Stimulated activated CD8-positive, alpha-beta memory T cell treated with anti-CD3 and anti-CD28 coated beads, Interleukin-4, amount 100 ng/mL, for 4 hours (primary cell): ENCODE data around the gene KRTAP12-4.
"Not testable (repeated sequence)": the region's sequence is repeated elsewhere in the genome, so short reads cannot be mapped to it uniquely, and the experiment has no call there.

ENCODE experiments used
- DNase-seq, 2 donors: peaks; one replicate each; pipeline ENCODE4 v3.0.0-alpha.2; 2020; ENCODE audit warnings: low read depth in 2 of 2, low spot score in 1 of 2

Gene KRTAP12-4

GRCh38 chr21:44687671-44688070 lies 33.2 kb upstream of the KRTAP12-4 start:
- DNase-seq, result no peak

DNA sequence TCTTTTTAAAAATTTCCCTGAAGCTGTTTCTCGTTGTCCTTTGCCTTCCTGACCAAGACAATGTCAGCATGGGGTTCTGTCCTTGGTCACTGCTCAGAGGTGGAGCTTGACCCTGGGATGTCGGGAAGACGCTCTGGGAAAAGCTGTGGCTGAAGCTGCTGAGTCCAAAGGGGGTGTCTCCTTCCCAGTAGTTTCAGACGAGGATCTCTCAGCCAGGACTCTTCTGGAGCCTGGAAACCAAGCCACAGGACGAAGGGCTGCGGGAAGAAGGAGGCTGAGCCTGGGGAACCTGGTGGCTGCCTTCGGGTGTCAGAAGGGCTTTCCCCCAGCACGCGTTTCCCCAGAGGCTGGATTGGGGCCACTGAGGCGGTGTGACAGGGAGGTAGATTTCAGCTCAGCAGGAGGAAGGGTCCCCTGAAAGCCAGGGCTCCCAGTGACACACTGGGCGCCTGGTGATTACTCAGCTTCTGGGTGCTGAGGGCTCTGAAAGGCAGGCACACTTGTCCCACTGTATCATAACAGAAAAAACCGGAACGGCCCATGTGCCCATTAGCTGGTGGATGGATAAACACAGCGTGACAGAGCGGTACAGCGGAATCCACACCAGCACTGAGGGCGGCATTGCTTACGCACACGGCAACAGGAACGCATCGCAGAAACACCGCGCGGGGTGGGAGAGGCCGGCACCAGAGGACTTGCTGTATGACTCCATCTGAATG lies 32.5 kb upstream of the KRTAP12-4 start:
- DNase-seq, result no peak

DNA sequence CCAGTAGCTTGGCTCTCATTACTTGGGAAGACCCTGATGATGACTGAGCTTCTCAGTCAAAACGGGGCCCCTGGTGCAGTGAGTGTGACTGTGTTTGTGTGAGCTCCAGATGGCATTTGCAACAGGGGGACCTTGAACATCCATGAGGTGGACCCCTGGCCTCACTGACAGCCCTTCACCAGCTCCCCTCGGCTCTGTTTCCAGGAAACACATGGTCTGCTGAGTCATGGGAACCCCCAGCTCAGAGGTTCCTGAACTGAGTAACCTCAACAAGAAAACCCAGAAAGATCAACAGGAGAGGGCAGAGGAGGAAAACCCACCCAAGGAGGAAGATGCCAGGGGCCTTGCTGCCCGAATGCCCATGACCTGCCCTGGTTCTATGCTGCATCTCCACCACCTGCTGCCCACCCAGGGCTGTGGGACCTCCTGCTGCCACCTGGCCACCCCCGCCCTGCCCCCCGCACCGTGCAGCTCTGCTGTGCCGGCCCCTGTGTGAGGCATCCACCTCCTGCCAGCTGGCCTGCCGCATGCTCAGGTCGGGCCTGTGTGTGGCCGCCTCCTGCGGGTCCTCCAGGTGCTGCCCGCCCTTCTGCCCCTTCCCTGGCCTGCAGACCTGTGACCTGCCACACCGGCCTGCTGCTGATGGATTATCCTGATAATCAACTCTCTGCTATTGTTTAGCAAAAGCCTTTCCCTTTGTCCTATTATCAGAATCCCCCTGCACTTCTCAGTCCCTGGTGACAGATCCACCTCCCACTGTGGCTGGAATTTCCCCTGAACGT lies 31.7 kb upstream of the KRTAP12-4 start:
- DNase-seq, result no peak

GRCh38 chr21:44685050-44685449 lies 30.6 kb upstream of the KRTAP12-4 start:
- not testable (repeated sequence) for DNase-seq

DNA sequence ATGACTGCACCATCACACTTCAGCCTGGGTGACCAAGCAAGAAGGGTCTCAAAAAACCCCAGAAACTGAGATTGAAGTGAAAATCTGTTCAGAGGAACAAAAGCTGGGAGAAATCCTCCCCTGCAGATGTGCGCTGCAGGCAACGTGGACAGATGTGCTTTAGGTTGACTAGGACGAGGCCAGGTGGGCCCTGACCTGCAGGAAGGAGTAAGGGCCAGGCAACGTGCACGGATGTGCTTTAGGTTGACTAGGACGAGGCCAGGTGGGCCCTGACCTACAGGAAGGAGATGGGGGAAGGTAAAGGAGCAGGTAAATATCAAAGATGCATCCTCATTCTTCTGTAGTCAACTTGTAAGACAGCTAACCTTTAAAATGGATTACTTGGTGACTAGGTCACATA lies 30.0 kb upstream of the KRTAP12-4 start:
- DNase-seq, result no peak

DNA sequence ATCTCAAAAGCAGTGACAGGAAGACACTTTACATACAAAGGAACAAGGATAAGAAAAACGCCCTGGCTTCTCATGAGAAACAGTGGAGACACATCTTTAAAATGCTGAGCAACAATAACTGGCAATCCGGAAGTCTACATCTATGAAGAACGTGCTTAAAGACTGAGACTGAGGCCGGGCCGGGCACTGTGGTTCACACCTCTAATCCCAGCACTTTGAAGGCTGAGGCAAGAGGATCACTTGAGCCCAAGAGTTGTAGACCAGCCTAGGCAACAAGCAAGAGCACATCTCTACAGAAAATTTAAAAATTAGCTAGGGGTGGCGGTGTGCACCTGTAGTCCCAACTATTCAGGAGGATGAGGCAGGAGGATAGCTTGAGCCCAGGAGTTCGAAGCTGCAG lies 29.6 kb upstream of the KRTAP12-4 start:
- DNase-seq, result no peak

DNA sequence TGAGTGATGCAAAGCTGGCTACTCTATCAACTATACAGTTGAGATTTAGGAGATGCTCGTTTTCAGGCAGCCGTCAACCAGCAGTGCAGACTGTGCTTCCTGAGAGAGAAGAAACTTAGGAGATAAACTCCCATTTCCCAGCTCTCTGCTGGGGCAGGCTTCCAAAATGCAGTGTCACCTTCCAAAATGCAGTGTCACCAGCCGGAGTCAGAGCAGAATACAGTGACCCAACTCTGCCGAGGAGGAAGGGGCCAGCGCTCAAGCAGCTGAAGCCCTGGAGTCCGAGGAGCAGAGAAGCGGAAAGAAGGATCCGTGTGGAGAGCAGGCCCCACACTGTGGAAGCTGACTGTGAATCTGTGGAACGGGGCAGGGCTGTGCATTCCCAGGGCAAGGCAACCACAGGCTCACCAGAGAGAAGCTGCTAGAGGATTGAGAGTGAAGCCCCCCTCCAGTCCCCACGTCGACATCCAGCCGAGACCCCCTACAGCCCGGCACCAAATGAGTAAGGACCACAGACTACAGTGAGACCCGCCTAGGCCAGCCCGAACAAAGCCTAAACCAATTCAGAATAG lies 28.2 kb upstream of the KRTAP12-4 start:
- no peak for DNase-seq

GRCh38 chr21:44681861-44682579 lies 27.6 kb upstream of the KRTAP12-4 start, which contains the start of gene KRTAP12-1:
Gene KRTAP12-1 (minus strand): TSS chr21:44682163. CDS start chr21:44682123, 40 bp downstream.
- no peak for DNase-seq

GRCh38 chr21:44681152-44681551 lies 26.7 kb upstream of the KRTAP12-4 start:
- DNase-seq, result no peak

- no peak for DNase-seq
Observed at GRCh38 chr21:44677881-44678280, 23.4 kb upstream of the KRTAP12-4 start.

DNA sequence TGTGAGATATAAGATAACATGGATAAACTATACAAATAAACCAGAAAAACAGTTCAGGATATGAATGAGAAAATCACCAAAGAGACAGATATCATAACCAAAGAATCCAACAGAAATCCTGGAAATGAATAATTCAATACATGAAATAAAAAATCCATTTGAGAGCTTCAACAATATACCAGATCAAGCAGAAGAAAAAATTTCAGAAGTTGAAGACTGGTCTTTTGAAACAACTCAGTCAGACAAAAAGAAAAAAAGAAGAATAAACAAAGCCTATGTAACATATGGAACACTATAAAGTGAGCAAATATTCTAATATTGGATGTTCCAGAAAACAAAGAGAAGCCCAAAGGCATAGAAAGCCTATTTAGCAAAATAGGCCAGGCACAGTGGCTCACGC lies 17.5 kb upstream of the KRTAP12-4 start:
- DNase-seq, result no peak

GRCh38 chr21:44670642-44671432 lies 16.4 kb upstream of the KRTAP12-4 start:
- DNase-seq, result no peak

DNA sequence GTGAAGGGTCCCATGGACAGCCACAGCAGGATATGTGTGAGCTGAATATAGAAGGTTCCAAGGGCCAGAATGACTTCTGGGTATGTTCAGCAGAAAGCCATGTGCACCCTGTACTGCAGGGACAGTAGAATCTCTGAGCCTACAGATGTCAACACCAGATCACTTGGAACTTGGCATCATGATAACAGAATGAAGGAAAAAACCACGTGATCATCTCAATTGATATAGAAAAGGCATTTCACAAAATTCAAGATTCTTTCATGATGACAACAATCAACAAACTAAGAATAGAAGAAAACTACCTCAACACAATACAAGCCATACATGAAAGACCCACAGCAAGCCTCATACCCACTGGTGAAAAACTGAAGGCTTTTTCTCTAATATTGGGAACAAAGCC lies 13.2 kb upstream of the KRTAP12-4 start:
- no peak for DNase-seq

DNA sequence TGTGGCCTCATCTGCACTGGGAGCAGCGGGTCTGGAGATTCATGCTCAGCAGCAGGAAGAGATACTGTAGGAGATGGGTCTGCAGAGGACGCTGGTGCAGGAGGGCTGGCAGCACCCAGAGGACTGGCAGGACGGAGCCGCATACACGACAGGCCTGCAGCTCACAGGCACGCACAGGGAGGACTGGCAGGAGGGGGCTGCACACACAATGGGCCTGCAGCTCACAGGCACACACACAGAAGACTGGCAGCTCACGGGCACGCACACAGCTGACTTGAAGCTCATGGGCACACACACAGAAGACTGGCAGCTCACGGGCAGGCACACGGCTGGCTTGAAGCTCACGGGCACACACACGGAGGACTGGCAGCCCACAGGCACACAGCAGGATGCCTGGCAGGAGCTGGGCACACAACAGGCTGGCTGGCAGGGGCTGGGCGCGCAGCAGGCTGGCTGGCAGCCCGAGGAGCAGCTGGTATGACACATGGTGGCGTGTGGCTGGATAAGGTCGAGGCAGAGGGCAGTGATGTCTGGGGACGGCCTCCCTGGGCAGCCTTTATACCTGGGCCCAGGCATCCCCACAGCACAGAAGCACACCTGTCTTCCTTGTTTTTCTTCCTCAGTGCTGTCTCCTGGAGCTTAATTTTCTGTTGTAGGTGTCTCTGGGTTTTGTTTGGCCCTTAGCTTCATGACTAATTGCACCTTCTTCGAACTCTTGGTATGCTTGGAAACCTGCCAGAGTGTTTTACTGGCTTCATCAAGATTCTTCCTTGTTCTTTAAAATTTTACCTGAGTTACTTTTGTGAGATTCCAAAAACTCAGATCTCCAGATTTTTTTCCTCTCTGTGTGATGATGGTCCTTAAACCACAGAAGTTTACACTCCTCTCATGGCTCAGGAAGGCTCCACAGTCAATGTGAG lies 12.2 kb upstream of the KRTAP12-4 start, which contains the start of gene KRTAP12-2:
Gene KRTAP12-2, minus strand, starts transcription at position 527 of the 920 bp plus-strand sequence. Its CDS starts 41 bp downstream, at position 486.
- no peak for DNase-seq

DNA sequence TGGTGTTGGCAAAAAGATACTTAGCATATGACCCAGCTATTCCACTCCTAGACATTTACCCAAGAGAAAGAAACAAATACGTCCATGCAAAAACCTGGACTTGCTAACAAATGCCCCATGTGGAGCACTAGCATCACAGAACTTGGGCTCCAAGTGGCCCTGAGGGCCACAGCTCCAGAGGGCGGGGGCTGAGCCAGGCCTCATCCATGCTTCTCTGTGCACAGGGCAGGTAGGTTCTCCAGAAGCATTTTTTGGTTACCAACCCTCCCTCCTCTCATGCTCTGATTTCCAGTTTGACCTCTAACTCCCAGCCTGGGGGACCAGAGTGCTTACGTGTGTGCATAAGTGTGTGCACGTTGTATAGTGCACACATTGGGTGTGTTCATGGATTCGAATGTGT lies 10.2 kb upstream of the KRTAP12-4 start:
- DNase-seq, result no peak

DNA sequence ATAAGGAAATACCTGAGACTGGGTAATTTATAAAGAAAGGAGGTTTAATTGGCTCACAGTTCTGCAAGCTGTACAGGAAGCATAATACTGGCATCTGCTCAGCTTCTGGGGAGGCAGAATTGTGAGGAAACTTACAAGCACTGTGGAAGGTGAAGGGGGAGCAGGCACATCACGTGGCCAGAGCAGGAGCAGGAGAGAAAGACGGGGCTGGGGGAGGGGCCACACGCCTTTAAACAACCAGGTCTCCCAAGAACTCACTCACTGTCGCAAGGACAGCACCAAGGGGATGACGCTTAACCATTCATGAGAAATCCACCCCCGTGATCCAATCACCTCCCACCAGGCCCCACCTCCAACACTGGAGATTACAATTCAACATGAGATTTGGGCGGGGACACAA lies 7.1 kb upstream of the KRTAP12-4 start:
- not testable (repeated sequence) for DNase-seq

GRCh38 chr21:44658913-44659595 lies 4.6 kb upstream of the KRTAP12-4 start:
- DNase-seq, result no peak

GRCh38 chr21:44658541-44658910 lies 4.1 kb upstream of the KRTAP12-4 start:
- no peak for DNase-seq
